Endothelial cell of umbilical vein (primary cell): ENCODE measurements around the gene ARL8B. TPM values are rescaled to one million over a fixed set of nuclear protein-coding genes. Genes with fewer than 3 reads are reported as not detected.

Experiments
- BruUV-seq: library from RNA; stranded (reverse); fragments of 400-500 nt; replicated peaks from 2 replicates; lab custom pipeline; 2021; lab: Mats Ljungman, UMichigan
- CTCF ChIA-PET: fragments of 300-600, 350-600 bp; sonication (Branson Sonifier 250); formaldehyde crosslinking; loops from one replicate; lab custom pipeline; 2021; ENCODE audit warnings: antibody characterized with exemption, inconsistent platforms; lab: Charles Lee
- POLR2A ChIA-PET: fragments of 300-600, 350-600 bp; sonication (Branson Sonifier 250); formaldehyde crosslinking; loops from one replicate; lab custom pipeline; 2021; ENCODE audit warnings: antibody characterized with exemption, inconsistent platforms; lab: Charles Lee
- DNase-seq: peaks from one replicate; pipeline ENCODE4 v3.0.0-alpha.2; 2011; ENCODE audit warnings: low read depth, low spot score
- FAIRE-seq: peaks from 2 replicates; lab custom pipeline; 2011; peaks lifted over from hg19 to GRCh38; lab: Jason Lieb, UNC
- H2AFZ ChIP-seq: 2 replicates; pipeline ENCODE4 v1.6.0; 2012; ENCODE audit warnings: low read depth, low read length, control low read depth, inconsistent platforms
- H3K27ac ChIP-seq: 2 replicates; pipeline ENCODE4 v1.5.1; 2011; ENCODE audit warnings: low read depth, mild to moderate bottlenecking, control low read depth, low read length, moderate library complexity; ENCODE audit not compliant: insufficient read depth
- H3K27me3 ChIP-seq, 2 experiments: 2 replicates each; pipeline versions ENCODE4 v1.6.0 to v1.6.1; 2011; ENCODE audit warnings: low read length in 2 of 2, mixed read lengths in 1 of 2; ENCODE audit not compliant: control insufficient read depth in 2 of 2, insufficient read depth in 2 of 2
- H3K36me3 ChIP-seq, 2 experiments: 2 replicates in 1 of 2; 3 replicates in 1 of 2; pipeline ENCODE4 v1.5.1; 2011; ENCODE audit warnings: low read length in 2 of 2, mild to moderate bottlenecking in 1 of 2, moderate library complexity in 1 of 2; ENCODE audit not compliant: control insufficient read depth in 2 of 2, insufficient read depth in 2 of 2; ENCODE audit errors: extremely low read depth in 1 of 2
- H3K4me1 ChIP-seq: 3 replicates; pipeline ENCODE4 v1.5.1; 2011; ENCODE audit warnings: mild to moderate bottlenecking, low read length; ENCODE audit not compliant: control insufficient read depth, insufficient read depth; ENCODE audit errors: extremely low read depth
- H3K4me2 ChIP-seq: 2 replicates; pipeline ENCODE4 v1.6.1; 2011; ENCODE audit warnings: low read length, control low read depth, mixed read lengths; ENCODE audit not compliant: insufficient read depth
- H3K4me3 ChIP-seq, 3 experiments: fragments of 200-600 bp in 1 of 3; sonication (generic), shearing (Covaris generic) in 1 of 3; replicated peaks in 1 of 3; 2 replicates each; pipeline ENCODE4 v1.5.1; 2011 to 2016; ENCODE audit warnings: control low read depth in 3 of 3, low read length in 3 of 3, mild to moderate bottlenecking in 2 of 3, inconsistent platforms in 1 of 3, low read depth in 1 of 3, moderate library complexity in 1 of 3; ENCODE audit not compliant: insufficient read depth in 1 of 3
- H3K79me2 ChIP-seq: 2 replicates; pipeline ENCODE4 v1.6.0; 2012; ENCODE audit warnings: low read length, inconsistent platforms; ENCODE audit not compliant: control insufficient read depth, insufficient read depth
- H3K9ac ChIP-seq: replicated peaks from 2 replicates; pipeline ENCODE3; 2011; ENCODE audit warnings: low read length, control low read depth; ENCODE audit not compliant: insufficient read depth; ENCODE audit errors: extremely low read depth
- H3K9me1 ChIP-seq: replicated peaks from 3 replicates; pipeline ENCODE4 v1.6.0; 2011; ENCODE audit warnings: mild to moderate bottlenecking, low read length; ENCODE audit not compliant: control insufficient read depth, insufficient read depth; ENCODE audit errors: extremely low read depth
- H3K9me3 ChIP-seq: replicated peaks from 2 replicates; pipeline ENCODE4 v1.5.1; 2012; ENCODE audit warnings: low read length, inconsistent platforms; ENCODE audit not compliant: control insufficient read depth, insufficient read depth
- H4K20me1 ChIP-seq: replicated peaks from 2 replicates; pipeline ENCODE3; 2011; ENCODE audit warnings: mild to moderate bottlenecking, low read length; ENCODE audit not compliant: control insufficient read depth, insufficient read depth; ENCODE audit errors: extremely low read depth
- EZH2 ChIP-seq: IDR thresholded peaks from 2 replicates; pipeline ENCODE4 v1.6.1; 2012; ENCODE audit warnings: borderline replicate concordance, low read depth, mild to moderate bottlenecking, moderate library complexity, low read length, inconsistent platforms; ENCODE audit not compliant: severe bottlenecking
- FOS ChIP-seq: IDR thresholded peaks from 2 replicates; pipeline ENCODE4 v1.6.1; 2011; ENCODE audit warnings: mild to moderate bottlenecking, low read length, moderate library complexity, borderline replicate concordance; ENCODE audit not compliant: insufficient read depth
- GATA2 ChIP-seq: IDR thresholded peaks from 2 replicates; pipeline ENCODE4 v1.7.0; 2011; ENCODE audit warnings: low read depth, mild to moderate bottlenecking, moderate library complexity, mixed read lengths, low read length; ENCODE audit not compliant: insufficient read length, insufficient read depth
- MYC ChIP-seq: IDR thresholded peaks from one replicate; pipeline ENCODE4 v1.6.1; 2011; ENCODE audit warnings: mild to moderate bottlenecking, low read depth, low read length
- POLR2A ChIP-seq: IDR thresholded peaks from 2 replicates; pipeline ENCODE4 v1.6.1; 2012; ENCODE audit warnings: low read depth, mild to moderate bottlenecking, control low read depth, low read length
- POLR2AphosphoS5 ChIP-seq: IDR thresholded peaks from 2 replicates; pipeline ENCODE4 v1.6.1; 2012; ENCODE audit warnings: low read depth, mild to moderate bottlenecking, control low read depth, low read length, moderate library complexity; ENCODE audit not compliant: insufficient read depth
- dilution Hi-C: fragments of 300-500 bp; cut with MboI; formaldehyde crosslinking; loops from one replicate; pipeline ENCODE4 v1.15.0; 2019; ENCODE audit warnings: low sequenced_read_pairs; ENCODE audit not compliant: extremely low pct_ligation_motif_present
- intact Hi-C: fragments of 100-400 bp; cut with micrococcal nuclease; formaldehyde crosslinking; loops from one replicate; pipeline ENCODE4 v1.10.0; 2022
- polyA plus RNA-seq, 4 experiments: library from polyadenylated mRNA; depleted of rRNA in 3 of 4; stranded (reverse) in 3 of 4; unstranded in 1 of 4; fragments of >200 nt; gene quantifications; 2 replicates each; pipeline versions ENCODE4 v1.2.1 to v1.2.3, GENCODE V29; 2011 to 2012; ENCODE audit warnings: missing spikeins in 1 of 4
- total RNA-seq: library from RNA; stranded (reverse); gene quantifications from 2 replicates; pipeline ENCODE4 v1.2.3, GENCODE V29; 2021
- TF ChIP-seq, protein P1 (sequence below): IDR thresholded peaks from 2 replicates; pipeline ENCODE4 v1.6.1; 2011; ENCODE audit not compliant: insufficient read depth, insufficient read length
- TF ChIP-seq, protein P2 (sequence below), 2 donors: IDR thresholded peaks; 1 replicate in 1 of 2; 2 replicates in 1 of 2; pipeline ENCODE4 v1.5.1; 2011; ENCODE audit warnings: low read length in 2 of 2, mild to moderate bottlenecking in 2 of 2, moderate library complexity in 2 of 2, control low read depth in 1 of 2, inconsistent platforms in 1 of 2, low read depth in 1 of 2; ENCODE audit not compliant: insufficient read depth in 1 of 2; ENCODE audit errors: extremely low read depth in 1 of 2

The ARL8B gene
- total and polyA plus RNA-seq, 2 donors (not counting 3 experiments of a cell fraction or from before 2014, with no cell fraction given), result 32.1 to 58.2 TPM

DNA sequence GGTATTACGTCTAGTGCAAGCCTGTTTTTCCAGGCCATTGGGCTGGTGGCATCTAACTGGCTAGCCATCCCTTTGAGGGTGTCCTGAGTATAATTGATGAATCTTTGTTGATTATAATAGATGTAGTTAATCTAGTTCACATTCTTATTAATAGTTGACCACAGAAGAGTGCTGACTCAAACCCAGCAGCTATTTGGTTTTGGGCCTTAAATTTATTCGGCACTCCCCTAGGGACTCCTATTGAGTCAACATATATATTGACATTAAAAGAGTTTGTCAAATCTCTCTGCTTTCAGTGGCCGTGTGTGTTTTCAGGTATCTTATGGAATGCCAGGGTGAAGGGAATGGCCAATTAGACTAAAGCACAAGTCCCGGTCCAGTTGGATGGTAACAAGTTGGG lies 19.7 kb downstream of the ARL8B start:
- BruUV-seq, result no TSS peak
- no peak for FAIRE-seq

More for the DNA sequence above, 19.7 kb downstream of the ARL8B start:
- Histone ChIP-seq H2AFZ (no peak overlapping the region), H3K4me2 (no peak overlapping the region), H3K9ac (no peak overlapping the region), H3K9me1 (no peaks in the 10 kb centered on the region), H3K4me3 (no peak overlapping the region), H3K36me3 (peaks cover 0 to 2% of the 10 kb centered on the region in 2 experiments), H3K27me3 (no peaks in the 10 kb centered on the region), H3K27ac (no peak overlapping the region), H4K20me1 (peaks cover 13% of the 10 kb centered on the region), H3K79me2 (peaks cover 97% of the 10 kb centered on the region), H3K9me3 (no peaks in the 10 kb centered on the region), H3K4me1 (peaks cover 23% of the 10 kb centered on the region)
- ChIA-PET CTCF (no interaction called here), POLR2A (no interaction called here)
- DNase-seq, result no peak
- intact Hi-C loops (no loop called here), dilution Hi-C loops (no loop called here)
- TF ChIP-seq, protein P1, sequence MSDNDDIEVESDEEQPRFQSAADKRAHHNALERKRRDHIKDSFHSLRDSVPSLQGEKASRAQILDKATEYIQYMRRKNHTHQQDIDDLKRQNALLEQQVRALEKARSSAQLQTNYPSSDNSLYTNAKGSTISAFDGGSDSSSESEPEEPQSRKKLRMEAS, result no peak
- TF ChIP-seq MYC (no peak), GATA2 (no peak), EZH2 (no peak), POLR2AphosphoS5 (no peak), FOS (no peak), POLR2A (no peak)
- TF ChIP-seq, protein P2, sequence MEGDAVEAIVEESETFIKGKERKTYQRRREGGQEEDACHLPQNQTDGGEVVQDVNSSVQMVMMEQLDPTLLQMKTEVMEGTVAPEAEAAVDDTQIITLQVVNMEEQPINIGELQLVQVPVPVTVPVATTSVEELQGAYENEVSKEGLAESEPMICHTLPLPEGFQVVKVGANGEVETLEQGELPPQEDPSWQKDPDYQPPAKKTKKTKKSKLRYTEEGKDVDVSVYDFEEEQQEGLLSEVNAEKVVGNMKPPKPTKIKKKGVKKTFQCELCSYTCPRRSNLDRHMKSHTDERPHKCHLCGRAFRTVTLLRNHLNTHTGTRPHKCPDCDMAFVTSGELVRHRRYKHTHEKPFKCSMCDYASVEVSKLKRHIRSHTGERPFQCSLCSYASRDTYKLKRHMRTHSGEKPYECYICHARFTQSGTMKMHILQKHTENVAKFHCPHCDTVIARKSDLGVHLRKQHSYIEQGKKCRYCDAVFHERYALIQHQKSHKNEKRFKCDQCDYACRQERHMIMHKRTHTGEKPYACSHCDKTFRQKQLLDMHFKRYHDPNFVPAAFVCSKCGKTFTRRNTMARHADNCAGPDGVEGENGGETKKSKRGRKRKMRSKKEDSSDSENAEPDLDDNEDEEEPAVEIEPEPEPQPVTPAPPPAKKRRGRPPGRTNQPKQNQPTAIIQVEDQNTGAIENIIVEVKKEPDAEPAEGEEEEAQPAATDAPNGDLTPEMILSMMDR (IDR thresholded peaks at IDR 0.05; ENCODE audit: extremely low read depth in 1 of 2, insufficient read depth in 1 of 2, low read depth in 1 of 2, low read length in 2 of 2), result no peak
